HTERT RPE-1 (cell line): Measurements from ENCODE around the gene RUVBL1.

Source experiments
- in situ Hi-C: fragments of 300-500 bp; cut with MboI; formaldehyde crosslinking; loops from 4 replicates; pipeline ENCODE4 v1.14.3; 2020; ENCODE audit warnings: low sequenced_read_pairs

RUVBL1 gene

DNA sequence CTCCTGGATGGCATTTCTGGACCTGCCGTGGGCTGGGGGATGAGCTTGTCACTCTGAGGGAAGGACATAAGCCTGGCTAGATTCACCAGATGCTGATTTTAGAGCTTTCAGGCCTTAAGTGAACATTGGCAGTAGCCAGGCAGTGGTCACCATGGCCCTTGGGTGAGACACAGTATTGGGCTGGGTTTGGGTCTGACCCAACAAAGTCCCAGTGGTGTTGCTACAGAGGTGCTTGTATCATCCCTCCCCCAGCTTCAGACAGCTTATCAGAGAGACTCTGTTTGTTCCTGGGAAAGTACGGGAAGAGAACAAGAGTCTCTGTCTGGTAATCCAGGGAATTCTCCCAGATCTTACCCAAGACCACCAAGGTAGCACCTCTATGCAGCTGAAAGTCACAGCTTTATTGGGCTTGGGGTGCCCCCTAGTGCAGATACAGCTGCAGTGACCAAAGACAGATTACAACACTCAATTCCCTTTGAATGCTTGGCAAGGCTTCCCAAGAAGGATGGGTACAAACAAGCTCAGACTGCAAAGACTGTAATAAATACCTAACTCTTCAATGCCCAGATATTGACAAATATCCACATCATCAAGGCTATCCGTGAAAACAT, 9.8 kb upstream of the RUVBL1 start:
- in situ Hi-C loops = no loop called here

GRCh38 chr3:128131897-128132646, 8.5 kb upstream of the RUVBL1 start:
- in situ Hi-C loops = no loop called here

DNA sequence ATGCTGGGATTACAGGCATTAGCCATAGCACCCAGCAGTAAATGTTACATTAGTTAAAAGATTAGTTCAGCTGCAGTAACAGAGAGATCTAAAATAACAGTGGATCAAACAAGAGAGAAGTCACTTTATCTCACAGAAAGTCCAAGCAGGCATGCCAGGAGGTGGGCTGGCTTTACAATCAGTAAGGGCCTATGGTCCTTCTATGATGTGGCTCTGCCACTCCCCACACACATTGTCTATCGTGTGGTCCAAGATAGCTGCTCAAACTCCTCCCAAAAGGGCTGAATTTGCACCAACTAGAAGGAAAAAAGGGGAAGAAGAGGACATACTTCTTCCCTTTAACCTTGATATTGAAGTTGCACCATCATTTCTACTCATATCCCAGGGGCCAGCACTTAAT, 4.6 kb upstream of the RUVBL1 start:
- in situ Hi-C loops = no loop called here

- in situ Hi-C loops = no loop called here
These were observed 3.6 kb upstream of the RUVBL1 start for GRCh38 chr3:128127236-128127635.

DNA sequence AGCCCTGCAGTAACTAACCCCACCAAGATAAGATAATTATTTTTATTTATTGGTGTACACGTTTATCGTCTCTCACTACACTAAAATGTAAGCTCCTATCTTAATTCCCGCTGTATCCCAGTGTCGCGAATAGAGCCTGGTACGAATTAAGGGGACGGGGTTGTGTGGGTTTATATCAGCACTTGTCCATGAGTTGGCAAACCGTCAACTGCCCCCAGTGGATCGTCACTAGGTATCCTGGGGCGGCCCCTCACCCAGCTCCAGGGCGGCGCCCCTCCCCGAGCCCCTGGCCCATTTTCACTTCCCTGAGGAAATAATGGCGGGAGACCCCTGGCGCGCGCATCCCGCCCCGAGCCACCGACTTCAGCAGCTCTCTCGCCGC, 465 bp downstream of the RUVBL1 start:
- in situ Hi-C loops = no loop called here

- in situ Hi-C loops = no loop called here
These were observed 1.6 kb downstream of the RUVBL1 start for GRCh38 chr3:128122013-128122412.

DNA sequence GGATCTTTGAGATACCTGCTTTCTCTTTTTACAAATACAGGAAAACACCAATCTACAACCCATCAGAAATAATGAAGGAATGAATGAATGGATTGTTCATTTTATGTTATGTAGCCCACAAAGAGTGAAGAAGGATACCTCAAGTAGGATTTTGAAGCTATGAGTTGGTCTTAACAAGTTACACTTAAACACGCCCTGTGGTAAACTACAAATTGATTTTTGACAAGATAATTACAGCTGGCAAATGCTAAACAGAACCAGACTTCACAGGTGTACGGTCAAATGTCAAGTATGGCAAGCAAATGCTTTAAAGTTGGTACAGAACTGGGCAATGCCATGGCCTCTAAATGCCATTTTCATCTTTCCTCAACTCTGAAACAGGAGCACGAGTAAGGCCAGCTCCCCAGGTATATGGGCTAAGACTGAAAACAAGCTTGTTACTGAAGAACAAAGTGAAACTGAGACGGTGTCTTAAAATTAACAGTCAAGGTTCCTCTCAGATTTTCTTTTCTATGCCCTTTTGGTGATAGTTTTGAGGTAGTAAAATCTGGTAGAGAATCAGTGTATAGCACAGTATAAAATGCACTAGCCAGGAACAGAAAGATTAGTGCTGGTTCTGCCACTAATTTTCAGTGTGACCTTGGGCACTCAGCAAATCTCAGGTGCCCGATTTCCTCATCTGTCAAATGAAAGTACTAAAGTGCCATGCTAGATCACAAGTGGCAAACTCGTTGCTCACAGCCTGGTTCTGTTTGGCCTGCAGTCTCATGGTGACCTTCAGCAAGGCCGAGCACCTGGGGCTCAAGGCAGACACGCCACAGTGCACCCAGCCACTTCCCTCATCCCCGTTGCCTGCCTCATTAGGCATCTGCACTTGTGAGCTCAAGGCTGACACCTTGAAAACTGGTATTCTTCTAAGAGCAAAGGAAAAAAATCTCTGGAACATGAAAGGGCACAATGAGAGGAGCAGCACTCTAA, 9.5 kb downstream of the RUVBL1 start:
- in situ Hi-C loops = no loop called here

DNA sequence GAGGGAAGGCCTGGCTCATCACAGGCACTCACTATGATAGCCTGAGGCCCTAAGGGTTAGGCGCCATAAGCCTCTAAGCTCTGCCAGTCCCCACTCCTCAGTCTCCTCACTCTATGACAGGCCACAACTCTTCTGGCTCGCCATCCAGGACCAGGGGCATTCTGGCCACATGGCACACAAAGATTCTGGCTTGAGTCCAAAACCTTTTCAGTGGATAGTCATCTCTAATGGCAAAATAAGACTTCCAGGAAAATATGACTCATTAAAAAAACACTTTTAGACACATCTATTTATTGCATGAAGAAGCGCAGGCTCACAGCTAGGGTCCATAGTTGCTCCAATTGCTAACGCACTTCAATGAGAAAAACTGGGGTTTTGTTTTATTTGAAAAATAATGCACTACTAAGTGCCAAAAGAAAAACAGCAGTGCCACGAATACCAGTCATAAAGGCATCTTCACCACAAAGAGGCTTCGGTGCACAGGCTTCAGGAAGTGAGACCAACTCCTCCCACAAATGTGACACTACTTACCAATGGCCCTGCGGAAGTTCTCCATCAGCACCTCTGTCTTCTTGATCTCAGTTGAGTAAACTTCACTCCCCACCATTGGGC, 11.1 kb downstream of the RUVBL1 start:
- in situ Hi-C loops = no loop called here

DNA sequence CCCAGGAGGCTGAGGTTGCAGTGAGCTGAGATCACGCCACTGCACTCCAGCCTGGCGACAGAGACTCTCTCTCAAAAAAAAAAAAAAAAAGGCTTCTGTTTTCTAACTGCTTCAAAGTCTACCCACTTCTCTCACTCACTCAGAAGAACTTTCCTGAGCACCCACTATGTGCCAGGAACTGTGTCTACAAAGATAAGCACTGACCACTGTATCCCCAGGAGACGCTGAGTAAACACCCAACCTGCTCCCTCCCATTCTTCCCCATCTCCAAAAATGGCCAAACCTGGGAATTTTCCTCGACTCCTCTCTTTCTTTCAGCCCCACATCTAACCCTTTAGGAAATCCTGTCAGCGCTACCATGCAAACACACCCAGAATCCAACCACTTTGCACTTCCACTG, 12.5 kb downstream of the RUVBL1 start:
- in situ Hi-C loops = no loop called here

- in situ Hi-C loops = no loop called here
These were observed 15.8 kb downstream of the RUVBL1 start for GRCh38 chr3:128107834-128108233.

DNA sequence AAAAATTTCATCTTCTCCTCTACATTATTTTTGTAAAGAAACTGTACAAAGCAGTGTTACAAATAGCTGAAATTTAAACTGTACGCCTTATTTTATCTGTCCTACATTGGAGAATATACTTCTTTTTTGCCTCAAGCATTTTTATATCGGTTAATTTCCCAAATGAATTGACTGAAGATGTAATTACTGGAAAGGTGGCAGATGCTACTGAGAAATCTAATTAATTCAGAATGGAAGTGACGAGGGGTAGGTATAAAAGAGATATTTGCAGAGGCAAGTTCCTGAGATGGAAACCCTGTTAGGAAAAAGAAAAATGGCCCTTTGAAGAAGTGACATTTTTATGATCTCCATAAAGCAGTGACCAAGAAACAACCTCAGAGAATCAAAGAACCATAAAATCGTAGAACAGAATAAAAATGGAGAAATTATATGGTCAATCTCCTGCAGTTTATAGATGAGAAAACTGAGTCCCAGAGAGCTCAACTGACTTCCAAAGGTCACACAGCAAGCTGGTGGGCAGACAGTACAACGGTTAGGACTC, 20.4 kb downstream of the RUVBL1 start:
- in situ Hi-C loops = no loop called here

DNA sequence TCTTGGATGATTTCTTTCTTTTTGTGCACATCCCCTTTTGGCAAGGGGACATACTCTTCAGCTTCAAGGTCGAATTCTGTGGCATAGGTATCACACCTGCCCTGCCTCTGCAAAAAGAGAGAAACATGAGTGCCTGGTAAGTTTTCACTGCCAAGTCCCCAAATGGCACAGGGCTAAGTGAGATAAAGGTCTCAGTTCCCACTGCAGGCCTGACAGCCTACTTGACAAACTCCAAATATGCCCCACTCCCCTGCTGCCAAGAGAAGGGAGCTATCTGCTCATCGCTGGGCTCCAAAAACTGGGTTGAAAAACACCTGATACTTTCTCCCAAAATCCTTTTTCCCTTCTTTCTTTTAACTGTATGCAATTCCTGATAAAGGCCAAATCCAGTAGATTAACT, 23.0 kb downstream of the RUVBL1 start:
- in situ Hi-C loops = no loop called here

- in situ Hi-C loops = no loop called here
These were observed 23.5 kb downstream of the RUVBL1 start for GRCh38 chr3:128100161-128100560.

- in situ Hi-C loops = no loop called here
These were observed 25.4 kb downstream of the RUVBL1 start for GRCh38 chr3:128098234-128098633.

DNA sequence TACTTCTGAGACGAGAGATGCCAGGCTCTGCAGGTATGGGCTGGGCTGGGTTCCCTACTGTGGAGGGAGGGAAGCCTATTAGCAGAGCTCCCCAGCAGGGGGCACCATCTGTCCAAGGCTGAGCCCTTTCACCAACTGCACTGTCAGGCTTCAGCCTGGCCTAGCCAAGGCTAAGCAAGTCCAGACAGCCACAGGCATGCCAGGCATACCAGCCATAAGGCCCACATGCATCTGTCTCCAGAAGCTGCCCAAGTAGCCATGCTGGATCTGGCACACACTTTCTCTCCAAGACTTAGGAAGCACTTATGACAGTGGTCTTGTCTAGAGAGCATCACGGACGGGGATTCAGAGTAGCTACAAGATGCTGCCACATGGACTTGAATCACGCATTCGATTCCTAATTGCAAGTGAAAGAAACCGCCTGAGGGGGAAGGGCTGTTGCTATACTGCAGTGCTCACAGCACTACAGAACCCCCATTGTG, 28.3 kb downstream of the RUVBL1 start:
- in situ Hi-C loops = no loop called here

DNA sequence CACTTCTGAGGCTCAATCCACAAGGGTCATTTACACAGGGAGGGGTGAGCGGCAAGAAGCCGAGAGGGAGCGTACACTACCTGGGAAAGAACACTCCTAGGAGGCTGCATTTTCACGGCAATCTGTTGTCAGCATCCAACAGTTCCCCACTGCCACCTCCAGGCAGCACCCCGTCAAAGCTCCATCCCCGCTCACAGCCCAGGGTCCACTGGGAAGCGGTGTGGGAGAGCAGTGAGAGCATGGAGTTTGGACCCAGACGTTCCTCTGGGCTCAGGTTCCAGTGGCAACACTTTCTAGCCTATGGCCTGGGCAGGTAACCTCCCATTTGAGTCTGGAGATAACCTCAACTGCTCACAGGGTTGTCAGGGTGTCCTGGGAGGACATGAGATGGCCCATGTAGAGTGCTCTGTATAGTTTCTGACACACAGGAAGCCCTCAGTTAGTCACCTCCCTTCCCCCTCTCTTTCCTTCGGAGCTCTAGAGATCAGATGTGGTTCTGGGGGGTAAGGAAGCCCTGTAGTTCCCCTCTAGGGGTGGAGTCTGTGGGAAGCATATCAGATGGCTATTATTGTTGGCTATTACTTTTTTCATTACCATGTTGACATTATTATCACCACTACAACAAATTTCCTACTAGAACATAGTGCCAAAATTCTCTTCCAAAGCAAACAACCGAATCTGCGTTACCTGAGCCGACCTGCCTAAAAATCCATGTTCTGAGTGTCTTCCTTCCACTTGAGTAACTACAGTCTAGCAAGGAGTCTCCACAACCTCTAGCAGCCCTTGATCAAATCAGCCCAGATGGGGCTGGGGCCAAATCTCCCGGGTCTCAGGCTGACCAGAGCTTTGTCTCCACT, 29.1 kb downstream of the RUVBL1 start:
- in situ Hi-C loops = no loop called here

GRCh38 chr3:128091586-128091985, 32.0 kb downstream of the RUVBL1 start:
- in situ Hi-C loops = no loop called here

GRCh38 chr3:128089135-128089534, 34.5 kb downstream of the RUVBL1 start:
- in situ Hi-C loops = no loop called here

DNA sequence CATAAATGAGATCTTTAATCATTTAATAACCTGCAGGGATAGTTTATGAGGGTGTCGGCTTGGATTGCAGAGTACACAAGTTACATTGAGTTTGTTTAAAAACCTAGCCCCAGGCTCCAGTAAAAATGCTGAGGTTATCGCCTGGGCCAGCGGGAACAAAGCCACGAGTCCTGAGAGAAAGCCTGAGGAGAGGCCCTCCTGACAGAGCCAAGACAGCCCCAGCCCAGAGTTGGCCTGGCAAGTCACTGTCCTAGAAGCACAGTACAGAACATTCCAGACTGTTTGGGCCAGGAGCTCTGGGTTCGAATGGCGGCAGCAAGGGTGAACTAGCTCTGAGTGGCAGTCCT, 39.0 kb downstream of the RUVBL1 start:
- in situ Hi-C loops = no loop called here
